GM19043 (cell line): ENCODE results near the gene TAGLN3.

ENCODE experiments used
- ATAC-seq: cut with Tn5 transposase; IDR thresholded peaks from one replicate; pipeline ENCODE4 v1.9.1; 2021; ENCODE audit warnings: low read depth; ENCODE audit not compliant: unreplicated experiment

The TAGLN3 gene

GRCh38 chr3:112043621-112044201 is 45.0 kb downstream of the TAGLN3 start:
- peak; percentile 94 for ATAC-seq

- ATAC-seq = no peak
Measured at GRCh38 chr3:112046599-112046998, 47.9 kb downstream of the TAGLN3 start.

GRCh38 chr3:112047264-112047663 is 48.5 kb downstream of the TAGLN3 start:
- ATAC-seq = no peak

GRCh38 chr3:112048911-112049310 is 50.2 kb downstream of the TAGLN3 start:
- ATAC-seq = no peak

GRCh38 chr3:112053229-112053628 is 54.5 kb downstream of the TAGLN3 start:
- no peak for ATAC-seq

GRCh38 chr3:112056451-112056929 is 57.8 kb downstream of the TAGLN3 start:
- no peak for ATAC-seq

GRCh38 chr3:112059497-112059896 is 60.8 kb downstream of the TAGLN3 start:
- no peak for ATAC-seq

- ATAC-seq = no peak
Measured at GRCh38 chr3:112061152-112061551, 62.4 kb downstream of the TAGLN3 start.
